H1 (cell line): Measurements from ENCODE around the gene RHOBTB3. TPM values are rescaled to one million over a fixed set of nuclear protein-coding genes. Genes with fewer than 3 reads are reported as not detected.

Experiments used
- EGR1 ChIP-seq: IDR thresholded peaks from 2 replicates; pipeline ENCODE4 v1.6.1; 2011; ENCODE audit warnings: low read depth, low read length, borderline replicate concordance
- HDAC6 ChIP-seq: IDR thresholded peaks from one replicate; pipeline ENCODE4 v1.7.1; 2012; ENCODE audit warnings: low read depth, mild to moderate bottlenecking, inconsistent platforms, low read length, moderate library complexity
- KDM4A ChIP-seq: IDR thresholded peaks from one replicate; pipeline ENCODE4 v1.7.1; 2012; ENCODE audit warnings: low read depth, mild to moderate bottlenecking, moderate library complexity, low read length, inconsistent platforms; ENCODE audit not compliant: severe bottlenecking
- MAX ChIP-seq: IDR thresholded peaks from 2 replicates; pipeline ENCODE4 v1.6.1; 2012; ENCODE audit warnings: inconsistent platforms
- PHF8 ChIP-seq: fragments of 200-600 bp; sonication (generic); conservative IDR thresholded peaks from 2 replicates; pipeline ENCODE4 v1.7.1; 2012; ENCODE audit warnings: low read depth, mild to moderate bottlenecking, inconsistent platforms, low read length, moderate library complexity
- RNF2 ChIP-seq: fragments of 200-900, 300-1000 bp; sonication (generic); IDR thresholded peaks from 2 replicates; pipeline ENCODE4 v1.7.1; 2016; ENCODE audit warnings: borderline replicate concordance, low read depth, mild to moderate bottlenecking, antibody characterized with exemption, low read length; ENCODE audit not compliant: poor library complexity, severe bottlenecking; ENCODE audit errors: missing control alignments
- TAF1 ChIP-seq: IDR thresholded peaks from 2 replicates; pipeline ENCODE4 v1.6.1; 2011; ENCODE audit warnings: mild to moderate bottlenecking, low read depth, low read length
- TEAD4 ChIP-seq: IDR thresholded peaks from 2 replicates; pipeline ENCODE4 v1.6.1; 2012; ENCODE audit warnings: low read depth, low read length, inconsistent platforms, mixed read lengths
- YY1 ChIP-seq: IDR thresholded peaks from 2 replicates; pipeline ENCODE4 v1.6.1; 2011; ENCODE audit warnings: low read depth, mild to moderate bottlenecking, low read length
- polyA plus RNA-seq, 7 experiments: library from polyadenylated mRNA; depleted of rRNA in 3 of 7; stranded (reverse) in 5 of 7; unstranded in 2 of 7; fragments of >200 nt in 5 of 7; fragments of 200-250 nt in 2 of 7; gene quantifications; 1 replicate in 5 of 7; 2 replicates in 1 of 7; 4 replicates in 1 of 7; pipeline versions ENCODE4 v1.2.1 to v1.2.3, GENCODE V29; 2011 to 2013; ENCODE audit warnings: missing spikeins in 2 of 7, mixed read lengths in 2 of 7
- total RNA-seq: library from RNA; stranded (reverse); fragmentation: NEBNext Ultra II Directional; extraction: Animal tissue kit (Norgen Biotek cat#: 25700); gene quantifications from 2 replicates; pipeline ENCODE4 v1.2.1, GENCODE V29; 2021

The RHOBTB3 gene
- total and polyA plus RNA-seq, 2 of the 8 experiments (the other 6 are each of a cell fraction or from before 2014, with no cell fraction given) = 8.2 to 17.5 TPM

DNA sequence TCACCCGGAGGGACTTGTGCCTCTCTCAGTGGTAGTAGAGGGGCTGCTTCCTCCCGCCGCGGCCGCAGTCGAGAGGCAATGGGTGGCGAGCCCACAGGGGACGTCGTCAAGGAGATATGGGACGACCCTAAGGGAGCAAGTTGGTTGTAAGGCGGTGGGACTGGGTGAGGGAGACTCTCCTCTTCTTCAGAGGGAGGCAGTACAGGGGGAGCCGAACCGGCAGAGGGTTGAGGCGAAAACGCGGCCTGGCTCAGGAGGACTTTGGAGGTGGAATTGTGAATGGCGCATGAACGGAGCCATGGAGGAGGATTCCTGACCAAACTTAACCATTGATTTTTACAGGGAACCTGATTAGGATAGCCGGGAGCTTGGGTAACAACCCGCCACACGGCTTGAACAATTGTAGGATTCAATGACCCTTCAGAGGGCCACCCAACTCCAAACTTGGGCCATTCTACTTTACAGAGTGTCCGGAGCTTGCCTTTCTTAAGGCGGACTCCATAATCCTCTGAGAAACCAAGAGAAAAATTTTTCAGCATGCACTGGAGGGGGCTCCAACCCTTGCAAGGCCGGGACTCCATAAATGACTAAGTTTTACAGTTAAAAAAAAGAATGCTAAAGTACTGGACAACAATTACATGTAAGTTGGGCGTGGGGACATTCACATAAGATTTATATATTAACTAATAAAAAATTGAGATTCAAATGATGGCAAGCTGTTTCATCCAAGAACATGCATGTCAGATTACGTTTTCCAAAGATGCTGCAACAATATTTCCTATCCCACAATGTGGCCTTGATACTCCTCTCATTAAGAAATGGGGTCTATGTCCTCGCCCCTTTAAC is 19.4 kb upstream of the RHOBTB3 start (continued):
- TF ChIP-seq RNF2 (no peak), MAX (no peak), YY1 (peak; percentile 47; the same call in 1 of the 2 replicates), KDM4A (peak; percentile 93), TEAD4 (0 out of 2 replicates have a peak, but pooled peaks have one; percentile 24), HDAC6 (no peak), PHF8 (peak; percentile 25; the same call in 1 of the 2 replicates), EGR1 (peak; percentile 73), TAF1 (0 out of 2 replicates have a peak, but pooled peaks have one; percentile 18)
